ENCODE results near the gene CALML5.

Gene CALML5

DNA sequence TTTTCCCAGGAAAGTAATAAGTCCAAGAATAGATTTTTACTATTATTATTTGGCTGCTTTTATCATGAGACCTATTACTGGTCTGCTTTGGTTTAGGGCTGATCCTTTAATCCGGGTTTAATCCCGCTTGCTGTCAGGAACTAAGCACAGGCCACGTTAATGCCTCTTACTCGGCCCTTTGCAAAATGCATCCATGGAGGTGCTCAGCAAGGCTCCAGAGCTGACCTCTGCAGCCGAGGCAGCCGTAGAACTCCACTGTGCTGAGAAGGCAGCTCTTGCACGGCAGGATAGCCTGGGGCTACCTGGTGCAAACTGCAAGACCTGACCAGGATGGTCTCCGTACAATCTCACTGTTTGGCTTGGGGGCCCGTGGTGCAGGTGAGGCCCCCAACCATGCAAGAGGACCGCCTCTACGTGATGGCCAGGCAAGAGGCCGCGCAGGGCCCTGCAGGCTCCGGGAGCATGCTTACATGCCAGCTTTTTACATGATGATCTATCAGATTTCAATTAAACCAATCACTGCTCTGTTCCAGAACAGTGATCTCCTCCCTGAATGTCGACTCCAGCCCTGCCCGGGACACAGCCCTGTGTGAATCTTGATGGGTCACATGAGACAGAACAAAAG is 15.0 kb upstream of the CALML5 start:
- no peak for DNase-seq

DNA sequence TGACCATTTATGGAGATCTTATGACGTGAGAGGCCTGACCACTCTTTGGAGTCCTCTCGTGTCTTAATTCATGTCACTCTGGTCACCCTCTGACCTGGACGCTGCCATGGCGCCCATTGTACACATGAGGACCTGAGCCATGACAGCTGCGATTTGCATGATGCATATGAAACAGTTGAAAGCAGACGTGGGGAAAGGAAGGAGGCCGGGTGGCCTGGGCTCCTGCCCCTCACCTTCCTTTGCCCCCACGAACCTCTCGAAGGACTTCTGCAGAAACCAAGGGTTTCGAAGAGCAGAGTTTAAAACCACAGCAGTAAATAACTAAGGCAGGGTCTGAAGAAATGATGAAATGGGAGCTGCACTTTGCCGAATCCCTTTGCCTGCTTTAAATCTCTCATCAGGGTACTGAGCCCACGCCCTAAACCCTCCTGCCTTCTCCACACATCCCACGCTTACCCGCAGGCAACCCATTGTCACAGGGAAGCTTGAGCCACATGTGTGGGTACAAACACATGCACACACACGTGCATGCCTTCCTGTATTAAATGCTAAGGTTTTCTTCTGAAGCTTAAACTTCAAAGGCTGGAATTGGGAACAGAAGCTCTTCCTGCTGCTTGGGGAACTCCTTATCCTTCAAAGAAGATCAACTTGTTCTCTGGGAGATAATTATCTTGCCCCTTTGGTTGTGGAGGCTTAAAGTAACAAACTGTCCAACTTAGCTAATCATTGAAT is 13.7 kb upstream of the CALML5 start:
- no peak for DNase-seq

DNA sequence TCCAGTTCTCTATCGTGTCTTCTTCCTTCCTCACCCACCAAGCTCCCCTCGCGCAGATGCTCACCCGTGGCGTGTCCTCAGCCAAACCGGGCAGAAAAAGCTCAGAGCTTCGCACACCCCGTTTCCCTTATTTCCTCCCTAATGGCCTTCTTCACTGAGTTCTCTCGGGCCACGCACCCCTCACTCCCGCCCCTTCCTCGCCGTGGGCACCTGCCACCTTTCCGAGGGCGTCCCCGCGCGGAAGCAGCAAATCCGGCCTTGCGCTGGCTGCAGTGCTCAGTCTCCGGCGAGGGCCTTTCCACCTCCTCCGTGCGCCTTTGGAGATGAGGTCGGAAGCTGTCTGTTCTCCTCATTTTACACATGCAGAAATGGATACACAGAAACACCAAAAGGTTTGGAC is 13.0 kb upstream of the CALML5 start:
- no peak for DNase-seq

DNA sequence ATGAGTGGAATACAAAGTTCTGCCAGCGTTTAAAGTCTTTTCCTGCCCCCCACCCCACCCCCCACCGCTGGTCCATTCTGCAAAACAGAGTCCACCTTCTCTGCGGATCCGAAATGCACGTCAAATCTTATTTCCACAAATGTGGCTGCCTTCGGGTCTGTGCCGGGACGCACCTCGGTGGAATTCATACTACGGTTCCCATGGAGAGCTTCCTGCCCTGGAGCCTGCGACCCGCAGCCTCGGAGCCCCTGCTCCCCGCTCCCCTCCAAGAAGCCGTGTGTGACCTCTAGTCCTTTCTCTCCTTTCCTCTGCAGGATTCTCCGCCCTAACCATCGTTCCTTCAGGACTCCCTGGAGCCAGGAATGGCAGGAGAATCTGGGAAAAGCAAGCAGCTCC is 12.5 kb upstream of the CALML5 start:
- DNase-seq = no peak

DNA sequence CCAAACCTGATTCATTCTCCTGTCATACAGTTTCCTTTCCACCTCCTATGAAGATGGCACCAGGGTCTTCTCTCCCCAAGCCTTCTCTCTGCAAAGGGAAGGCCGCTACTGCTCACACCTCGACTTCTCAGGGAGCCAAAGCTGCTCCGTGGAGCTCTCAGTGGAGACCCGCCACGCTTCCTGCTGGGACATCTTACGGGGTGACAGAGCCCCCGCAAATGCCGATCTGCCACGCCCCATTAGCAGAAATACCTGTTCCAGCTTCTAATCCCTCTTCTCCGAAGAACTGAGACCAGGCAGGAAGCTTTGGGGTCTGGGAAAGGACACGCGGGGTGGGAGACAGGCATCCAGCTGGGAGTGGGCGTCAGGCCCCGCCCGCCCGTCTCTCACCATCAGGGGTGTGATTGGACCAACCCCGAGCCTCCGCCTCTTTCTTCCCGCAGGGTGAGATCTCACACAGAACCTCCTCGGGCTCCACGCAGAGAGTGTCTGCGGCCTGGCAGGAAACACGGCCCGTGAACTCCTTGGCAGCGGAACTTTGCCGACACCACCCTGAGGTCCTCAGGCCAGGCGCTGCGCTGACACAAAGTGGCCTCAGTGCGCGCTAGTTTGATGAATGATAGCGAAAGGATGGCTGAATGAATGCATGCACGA is 12.0 kb upstream of the CALML5 start:
- no peak for DNase-seq

DNA sequence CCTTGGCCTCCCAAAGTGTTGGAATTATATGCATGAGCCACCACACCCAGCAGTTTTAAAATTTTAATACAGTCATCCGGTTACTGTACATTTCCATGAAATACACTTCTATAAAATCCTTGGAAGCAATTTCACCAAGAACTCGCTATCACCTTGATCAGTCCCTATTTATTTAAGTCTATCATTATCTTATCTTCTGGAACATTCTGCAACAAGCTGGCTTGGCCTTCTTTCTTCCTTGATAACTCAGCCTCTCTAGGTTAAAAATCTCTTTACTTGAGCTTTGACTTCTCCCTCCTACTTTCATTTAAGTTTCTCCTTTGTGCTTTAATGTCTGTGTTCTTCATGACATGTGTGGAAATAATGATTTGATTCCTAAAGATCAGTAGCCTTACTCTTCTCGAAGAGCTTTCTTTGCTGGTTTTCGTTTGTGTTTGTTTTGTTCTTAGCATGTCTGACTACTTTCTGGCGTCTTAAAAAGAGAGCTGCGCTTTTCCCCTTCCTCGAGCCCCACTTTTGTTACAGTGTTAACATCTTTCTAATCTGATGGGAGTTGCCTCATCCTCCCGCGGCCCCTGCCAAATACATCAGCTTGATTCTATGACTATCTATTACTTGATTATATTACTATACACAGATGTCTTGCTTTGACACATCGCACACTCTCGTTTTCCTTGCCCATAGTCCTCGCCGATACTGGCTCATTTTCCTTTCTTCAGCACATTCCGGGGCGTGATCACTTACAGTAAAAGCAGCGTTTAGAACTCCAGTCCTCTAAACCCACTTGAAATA is 11.1 kb upstream of the CALML5 start:
- no peak for DNase-seq

DNA sequence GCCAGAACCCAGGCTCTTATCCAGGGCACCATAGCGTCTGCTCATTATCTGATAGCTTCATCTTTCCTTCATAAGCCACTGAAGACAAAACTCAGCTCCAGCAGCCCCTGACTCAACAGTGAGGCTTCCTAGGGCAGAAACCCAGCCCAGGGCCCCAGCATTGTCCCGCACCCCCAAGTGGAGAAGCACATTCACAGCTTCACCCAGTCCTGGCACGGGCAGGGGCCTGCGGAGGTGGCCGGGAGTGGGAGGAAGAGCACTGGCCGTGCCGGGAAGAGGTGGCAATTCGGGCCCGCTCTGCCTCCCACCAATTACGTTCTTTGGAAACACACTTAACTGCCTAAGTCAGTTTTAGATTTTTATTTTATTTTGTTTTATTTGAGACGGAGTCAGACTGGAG is 10.3 kb upstream of the CALML5 start:
- no peak for DNase-seq

DNA sequence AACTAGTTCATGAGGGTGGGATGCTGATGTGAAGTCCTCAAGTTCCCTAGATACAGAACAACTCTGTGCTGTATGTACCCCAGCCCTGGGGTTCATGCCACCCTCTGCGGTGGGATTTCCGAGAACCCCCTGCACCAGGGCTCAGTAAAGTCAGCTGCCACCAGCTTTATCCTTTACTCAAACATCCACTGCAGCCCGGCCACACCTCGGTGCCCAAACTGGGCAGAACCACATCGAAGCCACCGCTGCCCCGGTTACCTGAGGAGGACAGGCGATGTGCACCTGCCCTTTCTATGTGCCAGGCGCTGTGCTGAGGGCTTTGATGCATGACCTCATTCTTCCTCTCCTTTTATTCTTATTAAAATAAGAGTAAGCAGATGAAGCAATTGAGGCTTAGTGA is 9.9 kb upstream of the CALML5 start:
- DNase-seq = no peak

DNA sequence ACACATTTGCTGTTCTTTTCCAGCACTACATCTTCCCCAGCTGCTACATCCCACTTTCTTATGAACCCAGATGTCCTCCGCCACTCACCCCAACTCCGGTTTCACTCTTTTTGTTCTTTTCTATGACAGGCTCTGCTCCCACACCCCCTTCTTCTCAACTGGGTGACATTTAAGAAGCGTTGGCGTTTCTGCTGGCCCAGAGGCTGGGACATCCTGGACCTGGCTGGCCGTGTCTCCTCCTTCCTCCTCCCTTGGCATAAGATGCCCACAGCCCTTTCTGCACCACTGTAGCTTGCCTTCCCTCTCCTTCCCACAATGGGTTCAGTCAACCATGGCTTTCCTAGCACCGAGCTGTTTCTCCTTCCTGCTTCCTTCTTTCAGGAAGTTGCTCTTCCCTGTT is 9.4 kb upstream of the CALML5 start:
- DNase-seq = no peak

DNA sequence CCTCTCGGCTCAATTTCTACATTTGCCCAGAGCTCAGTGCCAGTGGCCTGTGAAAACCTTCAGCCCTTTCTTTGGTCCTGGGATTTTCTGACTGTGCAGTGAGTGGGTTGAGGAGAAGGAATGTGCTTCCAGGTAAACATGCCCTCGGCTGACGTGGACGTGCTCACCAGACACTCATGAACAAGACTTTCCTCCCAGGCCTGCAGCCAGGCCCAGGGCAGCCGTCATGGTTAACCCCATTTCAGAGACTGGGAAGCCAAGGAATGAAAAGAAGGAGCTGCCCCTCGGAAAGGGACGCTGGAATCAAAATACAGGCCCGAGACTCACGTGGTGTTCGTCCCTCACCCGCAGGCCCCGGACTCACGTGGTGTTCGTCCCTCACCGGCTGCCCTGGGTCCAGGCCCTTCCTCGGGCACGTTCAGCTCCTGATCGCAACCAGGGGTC is 8.8 kb upstream of the CALML5 start:
- DNase-seq = no peak

DNA sequence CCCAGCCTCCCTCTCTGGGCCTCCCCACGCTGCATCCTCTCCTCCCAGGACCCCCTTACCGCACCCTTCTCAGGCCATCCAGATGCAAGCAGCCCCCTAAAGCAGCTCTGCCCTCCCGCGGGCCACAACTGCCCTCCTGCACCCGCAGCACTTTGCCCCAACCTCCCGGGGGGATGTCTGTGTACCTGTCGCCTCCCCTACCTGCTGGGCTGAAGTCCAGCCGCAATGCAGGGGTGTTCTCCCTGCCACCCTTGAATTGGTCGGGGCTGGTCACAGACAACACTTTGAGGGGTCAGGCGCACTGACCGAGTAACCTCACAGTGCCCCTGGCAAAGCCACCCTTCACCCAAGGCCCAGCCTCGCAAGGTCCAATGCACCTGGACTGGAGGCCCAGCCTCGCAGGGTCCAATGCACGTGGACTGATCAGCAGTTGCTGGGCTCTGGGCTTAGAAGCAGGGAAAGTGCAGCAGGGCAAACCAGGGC is 8.3 kb upstream of the CALML5 start:
- DNase-seq = no peak

DNA sequence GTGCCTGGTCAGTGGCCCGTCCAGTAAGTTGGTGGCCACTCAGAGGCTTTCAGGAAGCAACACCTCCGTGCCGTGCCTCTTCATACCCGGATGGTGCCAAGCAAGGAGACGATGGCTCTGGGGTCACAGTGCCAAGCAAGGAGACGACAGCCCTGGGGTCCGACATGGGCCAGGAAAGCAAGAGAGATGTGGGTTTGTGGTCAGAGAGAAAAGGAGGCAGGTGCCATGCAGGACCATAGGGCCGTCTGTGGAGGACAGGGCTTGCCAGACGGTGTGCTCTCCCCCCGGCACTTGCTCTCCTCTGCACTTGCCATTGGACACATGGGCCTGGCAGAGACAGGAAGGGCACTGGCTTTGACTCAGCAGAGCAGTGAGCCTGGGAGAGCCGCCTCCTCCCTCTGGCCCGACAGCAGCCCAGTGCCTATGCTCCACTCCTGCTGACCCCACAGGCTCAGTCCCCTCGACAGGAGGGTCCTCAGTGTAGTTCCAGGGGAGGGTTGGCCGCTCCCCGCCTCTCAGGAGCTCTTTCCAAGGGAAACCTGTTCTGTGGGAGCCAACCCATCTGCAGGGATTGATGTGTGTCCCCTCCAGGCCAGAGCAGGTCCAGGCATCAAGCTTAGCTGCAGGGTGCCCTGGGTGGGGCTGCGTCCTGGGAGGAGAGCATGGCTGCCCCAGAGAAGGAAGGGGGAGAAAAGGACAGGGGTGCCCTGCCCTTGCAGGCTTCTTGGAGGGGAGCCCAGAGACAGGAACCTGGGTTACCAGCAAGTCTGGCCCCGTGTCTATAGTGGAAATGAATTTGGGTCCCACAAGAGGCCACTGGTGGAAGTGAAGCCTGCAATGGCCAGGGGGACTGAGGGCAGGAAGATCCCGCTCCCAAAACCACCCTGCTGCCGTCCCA is 7.6 kb upstream of the CALML5 start:
- DNase-seq = no peak

DNA sequence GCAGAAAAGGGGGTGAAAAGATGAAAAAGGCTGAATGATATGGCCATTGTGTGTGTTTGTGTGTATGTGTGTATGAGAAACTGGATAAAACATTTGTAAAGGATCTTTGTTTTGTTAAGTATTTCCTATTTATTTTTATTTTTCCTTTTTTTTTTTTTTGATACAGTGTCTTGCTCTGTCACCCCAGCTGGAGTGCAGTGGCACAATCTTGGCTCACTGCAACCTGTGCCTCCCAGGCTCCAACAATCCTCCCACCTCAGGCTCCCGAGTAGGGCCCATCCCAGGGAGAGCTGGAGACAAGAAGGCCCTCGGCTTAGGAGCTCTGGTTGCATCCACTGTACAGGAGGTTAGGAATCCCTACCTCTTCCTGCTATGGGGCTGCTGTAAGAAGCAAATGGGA is 6.9 kb upstream of the CALML5 start:
- DNase-seq = no peak

DNA sequence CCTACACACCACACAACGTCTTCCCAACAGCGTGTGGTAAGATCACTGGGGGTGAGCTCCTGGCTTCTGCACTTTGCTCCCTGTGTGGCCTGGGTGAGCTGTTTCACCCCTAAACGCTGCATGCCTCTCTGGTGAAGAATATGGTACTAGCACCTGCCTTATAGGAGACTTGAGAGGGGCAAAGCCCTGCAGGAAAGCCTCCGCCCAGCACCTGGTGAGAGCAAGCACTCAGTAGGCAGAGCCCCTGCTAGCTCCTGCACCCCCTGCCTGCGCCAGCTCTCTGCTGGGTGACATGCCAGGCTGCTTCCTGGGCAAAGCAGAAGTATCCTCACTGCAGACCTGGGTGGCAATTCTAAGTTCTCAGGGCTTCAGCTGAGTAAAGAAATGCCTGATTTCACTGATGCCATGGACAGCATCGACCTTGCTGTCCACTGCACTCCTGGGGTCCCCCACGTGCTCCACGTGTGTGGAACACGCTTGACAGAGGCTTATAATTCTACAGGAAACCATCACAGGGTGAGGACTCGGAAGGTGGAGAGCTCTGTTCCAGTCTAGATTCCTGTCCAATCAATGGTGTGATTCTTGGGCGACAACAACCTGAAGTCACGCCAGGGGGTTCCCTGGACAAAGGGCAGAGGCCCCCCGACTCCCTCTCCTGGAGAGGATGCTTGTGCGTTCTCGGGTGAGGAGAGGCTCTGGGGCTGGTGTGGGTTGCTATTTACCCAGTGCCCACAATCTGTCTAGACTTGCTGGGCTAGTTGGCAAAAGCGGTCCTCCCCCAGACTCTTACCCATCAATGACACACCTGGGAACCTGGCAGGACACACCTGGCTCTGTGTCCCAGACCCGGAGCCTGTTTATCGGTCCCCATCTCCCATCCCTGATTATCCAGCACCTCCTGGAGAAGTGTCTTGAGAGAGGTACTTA is 5.0 kb upstream of the CALML5 start:
- no peak for DNase-seq

DNA sequence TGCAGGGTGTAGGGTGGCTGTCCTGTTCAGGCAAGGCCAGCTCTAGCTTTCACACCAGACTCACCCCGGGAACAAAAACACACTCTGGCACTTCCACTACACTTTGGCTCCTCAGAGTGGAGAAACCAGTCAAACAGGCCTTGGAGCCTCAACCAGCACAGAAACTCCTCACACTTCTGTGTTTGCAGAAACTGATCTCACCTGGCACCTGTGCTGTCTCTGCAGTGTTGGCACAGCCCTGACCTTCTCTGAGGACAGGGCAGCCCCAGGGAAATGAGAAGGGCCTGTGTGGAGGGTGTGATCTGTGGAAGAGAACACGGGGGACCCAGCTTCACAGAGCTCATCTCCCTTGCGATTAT is 4.1 kb upstream of the CALML5 start:
- no peak for DNase-seq

DNA sequence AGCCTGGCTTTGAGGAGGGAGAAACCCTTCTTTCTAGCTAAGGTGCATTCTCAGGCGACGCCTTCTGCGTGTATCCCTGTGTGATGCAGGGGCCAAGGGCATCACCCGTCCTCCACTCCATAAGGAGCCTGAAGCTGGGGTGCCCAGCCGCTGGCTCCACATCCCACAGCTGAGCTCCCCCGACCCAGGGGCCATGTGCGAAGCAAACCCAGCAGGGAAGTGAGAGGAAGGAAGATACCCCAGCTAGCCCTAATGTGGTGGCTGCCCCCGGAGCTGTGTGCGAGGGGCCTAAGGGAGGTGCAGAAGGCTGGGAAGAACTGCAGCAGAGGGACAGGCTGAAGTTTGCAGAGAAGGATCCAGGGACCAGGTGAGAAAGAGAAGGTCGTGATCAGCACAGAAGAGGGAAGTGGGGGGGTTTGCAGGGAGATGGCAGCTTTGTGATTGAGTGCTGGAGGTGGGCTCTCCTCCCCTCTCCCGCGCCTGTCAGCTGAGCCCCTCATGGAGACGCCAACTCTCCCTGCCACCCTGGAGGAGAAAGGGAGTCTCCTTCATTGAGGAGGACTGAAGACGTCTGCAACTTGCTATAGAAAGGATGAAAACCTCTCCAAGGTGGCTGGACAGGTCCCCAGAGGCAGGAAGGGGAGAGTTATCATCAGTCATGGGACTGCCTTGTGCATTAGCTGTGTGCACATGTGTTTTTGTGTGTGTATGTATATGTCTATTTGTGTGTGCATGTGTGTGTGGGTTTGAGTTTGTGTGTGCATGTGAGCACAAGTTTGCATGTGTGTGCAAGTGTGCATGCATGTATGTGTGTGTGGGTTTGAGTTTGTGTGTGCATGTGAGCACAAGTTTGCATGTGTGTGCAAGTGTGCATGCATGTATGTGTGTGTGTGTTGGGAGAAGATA is 3.5 kb upstream of the CALML5 start:
- DNase-seq = no peak

DNA sequence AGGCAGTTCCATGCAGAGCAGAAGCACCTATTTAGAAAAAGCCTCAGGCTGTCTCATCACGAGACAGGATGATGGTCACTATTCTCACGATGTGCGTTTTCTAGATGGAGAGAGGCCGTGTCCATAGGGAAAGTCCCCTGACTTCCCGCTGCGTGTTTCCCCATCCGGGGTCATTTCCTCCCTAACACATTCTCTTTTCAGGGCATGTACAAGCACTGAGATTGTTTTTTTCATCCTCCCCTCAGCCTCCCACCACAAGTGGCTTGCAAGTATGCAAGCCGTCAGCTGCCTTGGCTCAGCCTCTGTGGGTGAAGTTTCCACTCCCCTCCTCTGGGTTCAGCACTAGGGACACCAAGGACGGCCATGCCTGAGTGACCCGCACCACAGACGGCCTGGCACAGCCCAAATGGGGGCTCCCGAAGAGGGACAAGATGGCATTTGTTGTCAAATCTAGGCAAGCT is 2.7 kb upstream of the CALML5 start:
- no peak for DNase-seq

DNA sequence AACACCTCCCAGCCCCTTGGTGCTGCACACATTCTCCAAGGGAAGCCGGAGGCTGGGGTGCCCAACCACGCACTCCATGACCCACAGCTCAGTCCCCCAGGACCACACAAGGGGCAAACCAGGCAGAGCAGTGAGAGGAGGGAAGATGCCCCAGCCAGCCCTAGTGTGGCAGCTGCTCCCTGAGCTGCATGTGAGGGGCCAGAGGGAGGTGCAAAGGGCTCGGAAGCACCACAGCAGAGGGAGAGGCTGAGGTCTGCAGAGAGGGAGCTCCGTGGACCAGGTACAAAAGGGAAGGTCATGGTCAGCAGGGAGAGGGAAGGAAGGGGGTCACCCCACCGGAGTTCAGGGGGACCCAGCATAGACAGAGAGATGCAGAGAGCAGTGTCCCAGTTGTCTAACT is 1.5 kb upstream of the CALML5 start:
- DNase-seq = no peak

DNA sequence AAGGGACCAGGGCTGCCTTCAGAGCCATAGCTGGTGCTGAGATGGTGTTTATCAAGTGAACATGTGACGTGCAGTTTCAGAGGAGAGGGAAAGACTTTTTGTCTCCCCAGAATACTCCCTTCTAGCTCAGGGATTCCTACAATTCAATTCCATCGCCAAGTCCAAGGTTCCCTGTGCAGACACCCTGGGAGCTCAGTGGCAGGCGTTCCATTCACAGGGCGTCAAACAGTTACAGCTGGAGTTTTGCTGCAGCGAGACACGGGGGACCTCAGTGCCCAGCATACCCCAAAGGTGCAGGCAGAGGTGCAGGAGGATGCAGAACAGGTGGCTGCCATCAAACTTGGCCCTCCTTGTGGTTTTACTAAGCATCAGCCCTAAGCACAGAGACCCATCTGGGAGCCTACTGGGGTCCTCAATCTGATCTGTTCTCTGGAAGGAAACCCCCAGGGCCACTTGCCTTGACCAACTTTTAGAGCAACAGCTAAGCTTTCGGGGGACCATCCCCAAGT is 846 bp upstream of the CALML5 start:
- DNase-seq = no peak

Measured in CD4-positive, alpha-beta T cell treated with Interferon gamma for 1 hour (primary cell).